NCI-H510A treated with DMSO at 0.1 percent for 48 hours (cell line): ENCODE results near the gene PLEKHS1.
"Not testable (repeated sequence)": the region's sequence is repeated elsewhere in the genome, so short reads cannot be mapped to it uniquely, and the experiment has no call there.

Source experiments
- DNase-seq: peaks from one replicate; lab custom pipeline; 2025; lab: John Stamatoyannopoulos, UW

PLEKHS1 gene

DNA sequence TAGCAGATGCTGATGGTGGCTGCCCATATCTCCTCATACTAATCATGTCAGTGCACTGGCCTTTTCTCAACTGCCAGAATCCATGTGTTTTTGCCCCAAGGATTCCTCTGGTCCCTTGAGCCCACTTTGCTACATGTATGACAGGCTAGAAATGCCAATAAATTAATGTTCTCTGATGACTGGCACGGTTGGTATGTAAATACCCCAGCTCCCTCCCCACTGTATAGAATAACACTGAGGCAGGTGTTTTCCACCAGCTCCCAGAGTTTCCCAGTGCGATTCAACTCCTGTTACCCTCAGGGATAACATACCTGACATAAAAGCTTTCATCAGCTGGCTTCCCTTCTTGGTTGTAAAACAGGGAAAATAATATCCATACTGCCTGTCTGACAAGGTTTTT is 9.0 kb upstream of the PLEKHS1 start:
- DNase-seq: no peak

DNA sequence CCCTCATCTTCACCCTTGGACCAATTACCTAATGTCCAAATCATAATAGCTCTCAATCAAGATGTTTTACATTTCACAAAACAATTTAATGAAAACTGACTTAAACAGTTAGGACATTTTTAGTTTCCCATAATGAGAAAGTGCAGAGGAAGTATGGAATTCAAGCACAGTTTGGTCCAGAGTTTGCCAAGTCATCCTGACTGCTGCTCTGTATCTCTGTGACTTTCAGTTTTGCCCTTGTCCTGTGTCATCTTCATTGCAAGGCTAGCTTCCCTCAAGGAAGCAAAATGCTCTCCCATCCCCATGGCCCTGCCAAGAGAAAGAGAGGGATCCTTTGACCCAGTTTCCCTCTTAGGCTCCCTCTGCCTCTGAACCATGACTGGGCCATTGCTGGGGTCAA is 7.9 kb upstream of the PLEKHS1 start:
- no peak for DNase-seq

- DNase-seq: no peak
Observed at GRCh38 chr10:113745374-113745773, 6.1 kb upstream of the PLEKHS1 start.

GRCh38 chr10:113746217-113746957 is 5.1 kb upstream of the PLEKHS1 start:
- no peak for DNase-seq

GRCh38 chr10:113752553-113752952 is 1.1 kb downstream of the PLEKHS1 start:
- DNase-seq: no peak

GRCh38 chr10:113753020-113753692 is 1.7 kb downstream of the PLEKHS1 start:
- peak; percentile 92 for DNase-seq

GRCh38 chr10:113754125-113754524 is 2.6 kb downstream of the PLEKHS1 start:
- DNase-seq: no peak

- no peak for DNase-seq
Observed at GRCh38 chr10:113754768-113755167, 3.3 kb downstream of the PLEKHS1 start.

- DNase-seq: no peak
Observed at GRCh38 chr10:113756940-113757543, 5.6 kb downstream of the PLEKHS1 start.

DNA sequence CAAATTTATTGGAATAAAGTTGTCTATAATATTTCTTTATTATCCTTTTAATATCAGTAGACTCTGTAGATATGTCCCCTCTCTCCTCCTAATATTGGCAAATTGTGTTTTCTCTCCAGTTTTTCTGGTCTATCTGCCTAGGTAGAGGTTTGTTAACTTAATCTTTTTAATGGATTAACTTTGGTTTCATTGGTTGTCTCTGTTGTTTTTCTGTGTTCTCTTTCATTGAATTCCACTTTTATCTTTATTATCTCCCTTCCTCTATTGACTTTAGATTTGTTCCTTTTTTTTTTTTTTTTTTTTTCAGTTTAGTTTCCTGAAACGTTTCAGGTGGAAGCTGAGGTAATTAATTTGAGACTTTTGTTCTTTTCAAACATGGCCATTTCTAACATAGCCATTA is 10.6 kb downstream of the PLEKHS1 start:
- no peak for DNase-seq

DNA sequence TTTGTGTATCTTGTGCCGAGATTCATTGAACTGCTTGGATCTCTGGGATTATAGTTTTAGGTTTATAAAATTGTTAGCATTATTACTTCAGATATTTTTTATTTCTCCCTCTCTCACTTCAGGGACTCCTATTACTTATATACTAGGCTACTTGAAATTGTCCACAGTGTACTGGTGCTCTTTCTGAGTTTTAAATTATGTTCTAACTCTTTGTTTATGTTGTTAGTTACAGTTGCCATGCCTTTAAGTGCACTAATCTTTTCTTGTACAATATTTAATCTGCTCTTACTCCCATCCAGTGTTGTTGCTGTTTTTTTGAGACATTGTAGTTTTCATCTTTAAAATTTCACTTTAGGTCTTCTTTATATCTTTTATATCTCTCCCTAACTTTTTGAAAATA is 13.1 kb downstream of the PLEKHS1 start:
- DNase-seq: no peak

GRCh38 chr10:113765910-113766309 is 14.4 kb downstream of the PLEKHS1 start:
- DNase-seq: no peak

DNA sequence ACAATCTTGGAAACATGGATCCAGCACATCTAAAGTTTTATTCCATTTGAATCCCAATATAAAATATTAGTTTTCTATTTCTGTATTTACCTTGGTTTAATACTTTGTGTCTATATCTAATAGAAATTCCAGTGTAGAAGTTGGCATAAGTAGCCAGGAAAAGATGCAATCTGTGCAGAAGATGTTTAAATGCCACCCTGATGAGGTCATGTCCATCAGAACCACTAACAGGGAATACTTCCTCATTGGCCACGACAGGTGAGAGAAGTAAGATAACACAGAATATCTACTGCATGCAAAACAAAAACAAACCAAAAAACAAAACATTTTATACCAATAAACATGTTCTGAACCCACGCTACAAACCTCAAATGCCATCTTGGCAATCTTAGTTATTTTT is 15.7 kb downstream of the PLEKHS1 start:
- no peak for DNase-seq

GRCh38 chr10:113770346-113770745 is 18.9 kb downstream of the PLEKHS1 start:
- DNase-seq: no peak

DNA sequence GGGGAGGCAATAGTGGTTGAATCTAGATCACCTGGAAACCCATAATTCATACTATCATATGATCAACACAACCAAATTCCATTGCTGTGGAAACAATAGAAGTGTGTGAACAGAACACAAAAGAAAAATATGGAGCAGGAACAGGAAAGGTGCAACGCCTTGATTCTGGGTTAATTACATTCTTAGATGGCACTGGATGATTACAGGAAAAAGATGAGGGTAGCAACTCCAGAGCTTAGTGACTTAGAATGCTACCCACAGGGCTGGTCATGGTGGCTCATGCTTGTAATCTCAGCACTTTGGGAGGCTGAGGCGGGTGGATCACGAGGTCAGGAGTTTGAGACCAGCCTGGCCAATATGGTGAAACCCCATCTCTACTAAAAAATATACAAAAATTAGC is 19.6 kb downstream of the PLEKHS1 start:
- DNase-seq: not testable (repeated sequence)

DNA sequence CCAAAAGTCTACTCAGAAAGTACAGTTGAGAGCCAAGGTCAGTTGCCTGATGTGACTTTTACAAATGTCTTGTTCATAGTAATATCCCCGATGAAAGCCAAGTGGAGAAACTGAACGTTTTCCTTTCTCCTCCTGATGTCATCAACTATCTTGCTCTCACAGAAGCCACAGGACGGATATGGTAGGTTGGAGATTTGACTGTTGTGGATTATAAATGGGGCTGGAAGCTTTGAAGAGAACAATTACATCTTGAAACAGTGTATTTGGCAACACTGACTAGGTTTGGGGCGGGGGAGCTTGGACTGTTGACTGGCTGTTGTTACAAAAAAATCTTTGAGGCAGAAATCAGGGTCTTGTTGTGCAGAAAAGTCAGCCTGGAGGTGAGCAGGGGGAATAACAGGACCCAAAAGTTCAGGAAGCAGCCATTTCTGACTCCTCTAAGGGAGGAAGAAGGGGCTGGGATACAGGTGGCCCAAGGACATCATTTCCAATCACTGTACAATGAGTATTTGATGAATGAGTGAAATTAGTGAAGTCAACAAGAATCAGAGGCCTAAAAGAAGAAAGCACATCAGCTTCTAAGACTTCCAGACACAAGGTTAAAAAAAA is 24.3 kb downstream of the PLEKHS1 start:
- DNase-seq: no peak

DNA sequence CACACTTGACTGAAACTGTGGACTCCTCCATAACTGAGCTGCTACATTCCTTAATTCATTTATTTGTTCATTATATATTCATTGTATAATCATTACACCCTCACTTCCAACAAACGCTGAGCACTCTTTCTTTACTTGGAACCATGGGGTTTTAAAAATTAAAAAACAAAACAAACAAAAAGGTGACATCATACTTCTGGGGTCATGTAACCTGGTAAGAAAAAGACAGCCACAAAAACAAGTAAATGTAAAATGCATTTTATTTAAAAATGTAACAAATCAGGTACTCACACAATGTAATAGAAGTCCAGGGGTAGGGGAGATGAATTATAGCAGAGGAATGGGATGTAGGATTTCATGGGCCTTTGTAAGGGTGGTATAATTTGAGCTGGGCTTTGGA is 25.1 kb downstream of the PLEKHS1 start:
- no peak for DNase-seq

DNA sequence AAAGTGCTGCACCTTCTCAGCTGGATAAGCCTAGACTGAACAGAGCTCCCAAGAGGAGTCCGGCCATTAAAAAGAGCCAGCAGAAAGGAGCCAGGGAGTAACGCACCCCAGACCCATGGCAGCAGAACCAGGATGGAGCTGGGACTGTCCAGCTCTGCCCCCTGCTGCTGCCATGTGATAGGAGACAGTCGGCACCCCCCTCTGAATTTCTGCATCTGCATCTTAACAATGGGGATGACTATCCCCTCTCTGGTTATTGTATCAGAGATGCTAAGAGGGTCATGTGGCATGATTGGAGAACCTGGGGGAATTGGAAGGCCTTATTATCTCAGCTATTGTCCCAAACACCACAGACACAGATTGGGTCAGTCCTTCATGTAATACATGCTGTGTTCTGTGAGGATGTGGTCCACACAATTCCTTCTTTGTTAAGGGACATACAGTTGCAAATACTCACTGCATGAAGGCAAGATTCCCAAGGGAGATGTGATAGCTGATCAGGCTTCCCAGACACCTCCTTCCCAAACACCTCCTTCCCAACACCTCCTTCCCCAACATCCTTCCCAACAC is 29.3 kb downstream of the PLEKHS1 start:
- DNase-seq: no peak

DNA sequence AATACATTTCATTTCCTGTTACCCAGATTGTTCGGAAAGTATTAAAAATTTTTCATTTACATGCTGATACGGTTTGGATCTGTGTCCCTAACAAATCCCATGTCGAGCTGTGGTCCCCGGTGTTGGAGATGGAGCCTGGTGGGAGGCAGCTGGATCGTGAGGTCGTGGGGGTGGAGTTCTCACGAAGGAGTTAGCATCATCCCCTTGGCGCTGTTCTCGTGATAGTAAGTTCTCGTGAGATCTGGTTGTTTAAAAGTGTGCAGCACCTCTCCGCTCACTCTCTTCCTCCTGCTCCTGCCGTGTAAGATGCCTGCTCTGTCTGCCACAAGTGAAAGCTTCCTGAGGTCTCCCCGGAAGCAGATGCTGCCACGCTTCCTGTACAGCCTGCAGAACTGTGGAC is 30.9 kb downstream of the PLEKHS1 start:
- no peak for DNase-seq

- DNase-seq: no peak
Observed at GRCh38 chr10:113782986-113783704, 31.7 kb downstream of the PLEKHS1 start.

DNA sequence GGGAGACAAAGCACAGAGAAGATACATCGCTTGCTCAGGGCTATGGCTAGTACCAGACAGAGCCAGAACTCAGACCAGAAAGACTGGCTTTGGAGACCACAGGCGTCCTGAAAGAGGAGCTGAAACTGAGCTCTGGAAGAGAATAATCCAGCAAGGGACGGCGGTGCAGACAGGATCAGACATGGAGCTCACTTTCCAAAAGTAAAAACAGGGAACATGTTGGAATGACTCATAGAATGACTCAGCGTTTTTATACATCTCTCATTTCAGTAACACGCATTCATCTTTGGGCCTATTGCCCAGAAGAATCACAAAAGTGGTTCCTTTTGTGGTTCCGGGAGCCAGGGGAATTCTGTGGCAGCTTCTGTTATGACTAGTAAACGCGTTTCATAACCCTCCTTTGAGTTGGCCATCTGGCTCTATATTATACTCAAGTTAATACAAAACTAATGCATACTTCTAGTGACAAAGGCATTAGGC is 37.2 kb downstream of the PLEKHS1 start:
- DNase-seq: no peak

- no peak for DNase-seq
Observed at GRCh38 chr10:113791691-113792090, 40.2 kb downstream of the PLEKHS1 start.
